Gastroesophageal sphincter (tissue), 4 donors: Measurements from ENCODE around the gene SLC25A39. TPM values are rescaled to one million over a fixed set of nuclear protein-coding genes. Genes with fewer than 3 reads are reported as not detected.
A peak's percentile ranks its signal among the peaks of the same experiment; 100 is the strongest.

Experiments
- ATAC-seq: fragments of 150-250 bp; one replicate; pipeline ENCODE4 v1.9.1; 2016; ENCODE audit warnings: mild to moderate bottlenecking, moderate library complexity
- H3K27ac ChIP-seq, 4 donors: fragments of 200-600 bp; sonication (generic) in 3 of 4; 1 replicate in 3 of 4; 2 replicates in 1 of 4; pipeline ENCODE4 v1.5.1; 2016 to 2019
- H3K27me3 ChIP-seq: fragments of 200-600 bp; sonication (generic); one replicate; pipeline ENCODE4 v1.5.1; 2019
- H3K36me3 ChIP-seq, 2 donors: fragments of 200-600 bp; sonication (generic); one replicate each; pipeline ENCODE4 v1.5.1; 2019; ENCODE audit warnings: control low read depth in 1 of 2
- H3K4me1 ChIP-seq, 3 donors: fragments of 200-600 bp; sonication (generic); 1 replicate in 2 of 3; 2 replicates in 1 of 3; pipeline ENCODE4 v1.5.1; 2016 to 2019; ENCODE audit warnings: control low read depth in 2 of 3
- H3K4me3 ChIP-seq, 2 donors: fragments of 200-600 bp; sonication (generic); one replicate each; pipeline ENCODE4 v1.5.1; 2019; ENCODE audit warnings: mild to moderate bottlenecking in 1 of 2, moderate library complexity in 1 of 2
- H3K9me3 ChIP-seq, 3 donors: fragments of 200-600 bp; sonication (generic); one replicate each; pipeline ENCODE4 v1.5.1; 2017 to 2019; ENCODE audit warnings: control low read depth in 2 of 3
- EP300 ChIP-seq: sonication (generic); formaldehyde crosslinking; IDR thresholded peaks from one replicate; pipeline ENCODE4 v1.6.1; 2017; ENCODE audit warnings: antibody characterized with exemption, mild to moderate bottlenecking
- POLR2A ChIP-seq, 2 donors: fragments of 450-650 bp; IDR thresholded peaks; one replicate each; pipeline ENCODE4 v1.6.1; 2017; ENCODE audit warnings: antibody characterized with exemption in 2 of 2, mild to moderate bottlenecking in 2 of 2, moderate library complexity in 1 of 2
- POLR2AphosphoS5 ChIP-seq: sonication (generic); formaldehyde crosslinking; IDR thresholded peaks from one replicate; pipeline ENCODE4 v1.6.1; 2017; ENCODE audit warnings: antibody characterized with exemption
- WGBS, 2 donors: methylation state at CpG; one replicate each; pipeline ENCODE4 v1.1.5; 2018; ENCODE audit warnings: low coverage in 1 of 2; 5-methylcytosine and 5-hydroxymethylcytosine counted together
- total RNA-seq, 4 donors: library from RNA; depleted of rRNA; stranded (reverse); fragments of >200 nt; gene quantifications; one replicate each; pipeline ENCODE4 v1.1.0, GENCODE V29; 2016
- TF ChIP-seq, protein P1 (sequence below), 4 experiments: fragments of 200-600 bp in 2 of 4; fragments of 450-650 bp in 2 of 4; sonication (generic) in 1 of 4; IDR thresholded peaks; one replicate each; pipeline ENCODE4 v1.5.1; 2017 to 2019; ENCODE audit warnings: antibody characterized with exemption in 4 of 4, mild to moderate bottlenecking in 2 of 4, moderate library complexity in 2 of 4

The SLC25A39 gene
- total RNA-seq, 4 donors from 2014 or later: 36.2 to 61.8 (median 49.2) TPM

DNA sequence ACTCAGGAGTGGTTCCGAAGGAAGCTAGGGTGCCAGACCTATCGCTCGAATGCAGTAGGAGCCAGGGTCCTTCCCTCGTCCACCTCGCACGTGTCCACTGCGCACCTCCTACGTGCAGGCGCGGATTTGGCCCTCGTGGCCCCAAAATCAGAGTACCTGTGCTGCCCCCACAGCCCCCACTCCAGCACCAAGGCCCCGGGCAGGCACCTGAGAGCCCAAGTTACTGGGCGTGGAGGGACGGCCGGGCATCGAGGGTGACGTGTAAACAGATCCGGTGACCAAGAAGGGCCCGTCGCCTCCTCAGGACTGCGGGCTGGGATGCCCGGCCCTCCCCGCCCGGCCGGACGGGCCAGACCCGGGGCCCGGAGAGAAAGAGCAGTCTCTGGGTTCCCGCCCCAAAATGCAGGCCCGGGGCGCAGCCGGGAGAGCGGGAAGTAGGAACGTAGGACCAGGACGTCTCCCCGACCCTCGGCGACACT lies 492 bp downstream of the SLC25A39 start:
- peaks cover 0 to 46% (median 11%) of the 10 kb centered on the region in 3 donors for H3K4me1 ChIP-seq
- H3K4me3 ChIP-seq: peak overlapping the region; percentile 67 to 77
- no peak for ATAC-seq
- TF ChIP-seq, protein P1, sequence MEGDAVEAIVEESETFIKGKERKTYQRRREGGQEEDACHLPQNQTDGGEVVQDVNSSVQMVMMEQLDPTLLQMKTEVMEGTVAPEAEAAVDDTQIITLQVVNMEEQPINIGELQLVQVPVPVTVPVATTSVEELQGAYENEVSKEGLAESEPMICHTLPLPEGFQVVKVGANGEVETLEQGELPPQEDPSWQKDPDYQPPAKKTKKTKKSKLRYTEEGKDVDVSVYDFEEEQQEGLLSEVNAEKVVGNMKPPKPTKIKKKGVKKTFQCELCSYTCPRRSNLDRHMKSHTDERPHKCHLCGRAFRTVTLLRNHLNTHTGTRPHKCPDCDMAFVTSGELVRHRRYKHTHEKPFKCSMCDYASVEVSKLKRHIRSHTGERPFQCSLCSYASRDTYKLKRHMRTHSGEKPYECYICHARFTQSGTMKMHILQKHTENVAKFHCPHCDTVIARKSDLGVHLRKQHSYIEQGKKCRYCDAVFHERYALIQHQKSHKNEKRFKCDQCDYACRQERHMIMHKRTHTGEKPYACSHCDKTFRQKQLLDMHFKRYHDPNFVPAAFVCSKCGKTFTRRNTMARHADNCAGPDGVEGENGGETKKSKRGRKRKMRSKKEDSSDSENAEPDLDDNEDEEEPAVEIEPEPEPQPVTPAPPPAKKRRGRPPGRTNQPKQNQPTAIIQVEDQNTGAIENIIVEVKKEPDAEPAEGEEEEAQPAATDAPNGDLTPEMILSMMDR (IDR thresholded peaks at IDR 0.05): no peak
- no peak for TF ChIP-seq POLR2A (IDR thresholded peaks at IDR 0.05)
- no peak for TF ChIP-seq EP300
- TF ChIP-seq POLR2AphosphoS5: no peak
- no CpG with 5 or more reads among the region's 38 CpGs for WGBS, 2 donors
- no peaks in the 10 kb centered on the region for H3K27me3 ChIP-seq
- peaks cover 0 to 36% of the 10 kb centered on the region in 2 donors for H3K36me3 ChIP-seq
- peak overlapping the region; percentile 29 to 97 (median 94) for H3K27ac ChIP-seq
- H3K9me3 ChIP-seq: no peaks in the 10 kb centered on the region

DNA sequence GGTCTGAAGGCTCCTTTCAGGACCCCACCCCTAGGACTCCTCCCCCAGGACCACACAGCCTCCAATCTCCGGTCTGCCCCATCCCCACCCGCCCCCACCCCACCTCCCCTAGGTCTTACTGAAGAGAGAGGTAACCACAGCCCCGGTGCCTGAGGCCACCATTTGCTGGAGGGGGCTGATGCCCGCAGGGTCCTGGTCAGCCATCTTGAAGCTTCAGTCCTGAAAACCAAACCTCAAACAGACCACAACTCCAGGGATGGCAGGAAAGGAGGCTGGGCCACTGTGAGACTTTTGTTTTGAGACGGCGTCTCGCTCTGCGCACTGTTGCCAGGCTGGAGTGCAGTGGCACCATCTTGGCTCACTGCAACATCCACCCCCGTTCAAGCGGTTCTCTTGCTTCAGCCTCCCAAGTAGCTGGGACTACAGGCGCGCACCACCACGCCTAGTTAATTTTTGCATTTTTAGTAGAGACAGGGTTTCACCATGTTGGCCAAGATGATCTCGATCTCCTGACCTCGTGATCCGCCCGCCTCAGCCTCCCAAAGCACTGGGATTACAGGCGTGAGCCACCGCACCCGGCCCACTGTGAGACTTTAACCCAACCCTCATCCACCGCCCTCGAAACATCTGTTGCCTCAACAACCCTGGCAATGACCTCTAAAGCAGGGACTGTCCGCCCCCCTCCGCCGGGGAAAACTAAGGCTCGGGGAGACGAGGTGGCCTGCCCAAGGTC lies 1.1 kb downstream of the SLC25A39 start:
- ATAC-seq: no peak
- Histone ChIP-seq H3K9me3 (no peaks in the 10 kb centered on the region), H3K27ac (peak overlapping the region in 1 of 4 donors; percentile 95), H3K36me3 (peaks cover 0 to 40% of the 10 kb centered on the region in 2 donors), H3K4me3 (peak overlapping the region; percentile 67 to 77), H3K4me1 (peaks cover 0 to 46% (median 11%) of the 10 kb centered on the region in 3 donors), H3K27me3 (no peaks in the 10 kb centered on the region)
- 50 to 76% methylated on average over 8 to 9 of the region's 27 CpGs for WGBS, 2 donors
- no peak for TF ChIP-seq POLR2A (IDR thresholded peaks at IDR 0.05)
- TF ChIP-seq, protein P1 (IDR thresholded peaks at IDR 0.05): no peak
- TF ChIP-seq EP300: no peak
- TF ChIP-seq POLR2AphosphoS5: no peak

DNA sequence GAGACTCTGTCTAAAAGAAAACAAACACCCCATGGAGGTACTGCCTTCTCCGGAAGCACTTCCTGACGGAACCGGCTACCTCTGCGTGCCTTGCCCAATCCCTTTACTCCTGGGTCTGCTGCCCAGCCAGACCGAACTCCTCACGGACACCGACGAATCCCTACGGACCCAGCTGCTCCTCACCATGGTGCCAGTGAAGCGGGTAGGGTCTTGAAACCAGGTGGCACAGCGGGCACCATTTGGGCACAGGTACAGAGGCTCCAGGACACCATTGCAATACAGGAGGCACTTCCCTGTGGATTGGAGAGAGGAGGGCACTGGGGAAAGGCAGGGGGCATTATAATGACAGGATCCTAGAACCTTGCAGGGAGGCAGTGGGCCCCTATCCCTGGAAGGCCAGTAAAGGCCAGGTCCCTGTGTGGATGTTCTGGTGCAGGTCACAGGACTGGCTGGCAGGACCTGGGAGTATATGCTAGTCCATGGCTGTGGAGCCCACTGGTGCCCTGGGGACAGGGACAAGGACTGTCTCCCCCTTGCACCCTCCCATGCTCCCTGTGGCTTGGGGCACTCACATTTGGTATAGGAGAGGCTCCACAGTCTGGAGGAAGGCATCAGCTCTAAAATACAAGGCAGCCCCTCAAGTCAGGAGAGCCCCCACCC lies 2.3 kb downstream of the SLC25A39 start:
- 83% methylated on average over 1 of the region's 11 CpGs; no CpG with 5 or more reads in 1 of the 2 donors for WGBS, 2 donors
- ATAC-seq: no peak
- H3K36me3 ChIP-seq: peaks cover 0 to 40% of the 10 kb centered on the region in 2 donors
- peaks cover 8% of the 10 kb centered on the region for H3K27me3 ChIP-seq
- TF ChIP-seq, protein P1 (IDR thresholded peaks at IDR 0.05): no peak
- no peak for TF ChIP-seq POLR2A (IDR thresholded peaks at IDR 0.05)
- TF ChIP-seq POLR2AphosphoS5: no peak
- no peak for TF ChIP-seq EP300
- no peaks in the 10 kb centered on the region for H3K9me3 ChIP-seq
- no peak overlapping the region for H3K4me3 ChIP-seq
- H3K27ac ChIP-seq: no peak overlapping the region
- H3K4me1 ChIP-seq: peaks cover 0 to 45% (median 11%) of the 10 kb centered on the region in 3 donors

DNA sequence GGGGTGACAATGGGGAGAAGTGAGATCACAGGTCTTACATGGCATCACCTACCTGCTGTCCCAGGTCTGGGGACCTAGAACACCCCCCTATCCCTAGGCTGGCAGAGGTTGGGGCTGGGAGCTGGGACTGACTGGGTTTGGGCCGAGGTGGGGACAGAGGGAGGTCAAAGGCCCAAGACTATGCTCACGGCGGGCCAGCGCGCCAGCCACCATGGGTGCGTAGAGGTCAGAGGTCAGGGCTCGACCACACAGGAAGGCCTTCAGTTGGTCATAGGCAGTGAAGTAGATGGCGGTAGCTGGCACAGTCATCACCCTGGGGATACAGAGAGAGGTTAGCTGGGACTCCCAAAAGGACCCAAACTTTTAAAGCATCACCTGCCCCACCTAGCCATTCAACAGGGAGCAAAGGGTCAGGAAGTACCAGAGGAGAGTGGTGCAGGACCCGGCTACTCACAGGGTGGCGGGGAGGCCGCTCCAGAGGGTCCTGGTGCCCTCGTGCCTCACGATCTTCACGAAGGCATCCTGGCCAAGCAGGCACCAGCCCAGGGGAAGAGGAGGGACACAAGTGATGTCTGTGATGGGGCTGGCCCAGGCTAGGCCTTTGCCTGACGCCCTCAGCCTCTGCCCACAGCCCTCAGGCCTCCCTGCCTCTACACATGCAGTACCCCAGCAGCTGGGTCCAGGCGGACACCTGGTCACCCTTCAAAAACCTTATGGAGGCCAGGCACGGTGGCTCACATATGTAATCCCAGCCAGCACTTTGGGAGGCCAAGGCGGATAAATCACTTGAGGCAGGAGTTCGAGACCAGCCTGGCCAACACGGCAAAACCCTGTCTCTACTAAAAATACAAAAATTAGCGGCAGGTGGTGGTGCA lies 3.1 kb downstream of the SLC25A39 start:
- ATAC-seq: no peak
- H3K9me3 ChIP-seq: no peaks in the 10 kb centered on the region
- peaks cover 0 to 40% of the 10 kb centered on the region in 2 donors for H3K36me3 ChIP-seq
- H3K4me3 ChIP-seq: no peak overlapping the region
- TF ChIP-seq POLR2A (IDR thresholded peaks at IDR 0.05) (no peak), EP300 (no peak), POLR2AphosphoS5 (no peak)
- TF ChIP-seq, protein P1 (IDR thresholded peaks at IDR 0.05): no peak
- no peak overlapping the region for H3K27ac ChIP-seq
- H3K27me3 ChIP-seq: peaks cover 16% of the 10 kb centered on the region
- peaks cover 0 to 40% (median 11%) of the 10 kb centered on the region in 3 donors for H3K4me1 ChIP-seq
- 93 to 96% methylated on average over 3 to 9 of the region's 21 CpGs for WGBS, 2 donors
